GM21381 (cell line): Measurements from ENCODE around the gene SOX10.

ENCODE experiments used
- ATAC-seq: cut with Tn5 transposase; IDR thresholded peaks from one replicate; pipeline ENCODE4 v1.9.1; 2021; ENCODE audit warnings: mild to moderate bottlenecking, moderate library complexity; ENCODE audit not compliant: unreplicated experiment

Gene SOX10

GRCh38 chr22:37931893-37932389, 52.4 kb downstream of the SOX10 start:
- ATAC-seq: no peak

GRCh38 chr22:37930952-37931440, 53.4 kb downstream of the SOX10 start:
- ATAC-seq: no peak

- no peak for ATAC-seq
These were observed 53.9 kb downstream of the SOX10 start for GRCh38 chr22:37930270-37930951.

GRCh38 chr22:37929390-37929789, 55.0 kb downstream of the SOX10 start:
- ATAC-seq: no peak

- ATAC-seq: no peak
These were observed 56.8 kb downstream of the SOX10 start for GRCh38 chr22:37927637-37927936.

- ATAC-seq: no peak
These were observed 57.4 kb downstream of the SOX10 start for GRCh38 chr22:37926771-37927636.

- ATAC-seq: no peak
These were observed 58.0 kb downstream of the SOX10 start for GRCh38 chr22:37926358-37926757.

GRCh38 chr22:37925767-37926166, 58.6 kb downstream of the SOX10 start:
- ATAC-seq: no peak

- no peak for ATAC-seq
These were observed 59.0 kb downstream of the SOX10 start for GRCh38 chr22:37925330-37925729.

- ATAC-seq: no peak
These were observed 59.8 kb downstream of the SOX10 start for GRCh38 chr22:37924386-37925065.

- ATAC-seq: no peak
These were observed 60.4 kb downstream of the SOX10 start for GRCh38 chr22:37923927-37924326.
